ENCODE measurements around the gene DPP6. TPM values are rescaled to one million over a fixed set of nuclear protein-coding genes. Genes with fewer than 3 reads are reported as not detected.
"Not testable (repeated sequence)": the region's sequence is repeated elsewhere in the genome, so short reads cannot be mapped to it uniquely, and the experiment has no call there.

The DPP6 gene
- total RNA-seq, 2 experiments from 2014 or later, result not detected

DNA sequence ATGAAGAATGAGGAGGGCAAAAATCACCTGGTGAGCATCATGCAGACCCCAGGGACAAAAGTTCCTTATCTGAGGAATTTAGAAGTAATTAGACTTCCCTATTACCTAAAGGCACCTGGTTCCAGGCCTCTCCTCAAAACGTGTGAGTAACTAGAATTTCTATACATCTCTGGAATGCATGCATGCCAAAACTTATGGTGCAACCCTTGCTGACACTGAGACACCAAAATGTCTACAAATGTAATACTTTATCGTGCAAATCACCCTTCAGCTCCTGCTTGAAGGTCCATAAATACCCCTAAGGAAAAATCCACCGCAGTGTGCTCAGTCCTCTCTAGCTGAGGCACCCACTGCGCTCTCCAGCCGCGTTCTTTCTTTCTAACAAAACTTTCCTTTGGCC lies 866.5 kb downstream of the DPP6 start:
- ChIA-PET CTCF (no interaction called here), POLR2A (no interaction called here)
- H3K4me1 Mint-ChIP-seq (ENCODE audit: low read depth), result peaks cover 3% of the 10 kb centered on the region
- Histone ChIP-seq H3K9me3 (ENCODE audit: control insufficient read depth in 1 of 2, insufficient read depth in 1 of 2, low read length in 2 of 2) (peaks cover 0 to 4% of the 10 kb centered on the region in 2 experiments), H3K36me3 (ENCODE audit: insufficient read depth, low read length) (no peaks in the 10 kb centered on the region), H3K27me3 (ENCODE audit: control insufficient read depth in 1 of 2, insufficient read depth in 2 of 2, low read length in 2 of 2) (peaks cover 0 to 10% of the 10 kb centered on the region in 2 experiments), H3K4me1 (ENCODE audit: insufficient read depth, low read length) (peaks cover 8% of the 10 kb centered on the region), H3K27ac (ENCODE audit: low read depth in 1 of 2, low read length in 2 of 2) (no peak overlapping the region), H3K4me3 (ENCODE audit: low read length) (no peak overlapping the region)
- H3K27ac Mint-ChIP-seq, result no peak overlapping the region
- intact Hi-C loops (cut with DNase I, micrococcal nuclease), result loop anchor here in 1 of 2 experiments (10.0 kb wide), 1 partner anchor 1556 kb away; no protein-coding TSS in a partner anchor
- DNase-seq (no peak), ATAC-seq (ENCODE audit: poor library complexity) (no peak)
- H3K4me3 Mint-ChIP-seq, result no peak overlapping the region
- TF ChIP-seq, protein P1, sequence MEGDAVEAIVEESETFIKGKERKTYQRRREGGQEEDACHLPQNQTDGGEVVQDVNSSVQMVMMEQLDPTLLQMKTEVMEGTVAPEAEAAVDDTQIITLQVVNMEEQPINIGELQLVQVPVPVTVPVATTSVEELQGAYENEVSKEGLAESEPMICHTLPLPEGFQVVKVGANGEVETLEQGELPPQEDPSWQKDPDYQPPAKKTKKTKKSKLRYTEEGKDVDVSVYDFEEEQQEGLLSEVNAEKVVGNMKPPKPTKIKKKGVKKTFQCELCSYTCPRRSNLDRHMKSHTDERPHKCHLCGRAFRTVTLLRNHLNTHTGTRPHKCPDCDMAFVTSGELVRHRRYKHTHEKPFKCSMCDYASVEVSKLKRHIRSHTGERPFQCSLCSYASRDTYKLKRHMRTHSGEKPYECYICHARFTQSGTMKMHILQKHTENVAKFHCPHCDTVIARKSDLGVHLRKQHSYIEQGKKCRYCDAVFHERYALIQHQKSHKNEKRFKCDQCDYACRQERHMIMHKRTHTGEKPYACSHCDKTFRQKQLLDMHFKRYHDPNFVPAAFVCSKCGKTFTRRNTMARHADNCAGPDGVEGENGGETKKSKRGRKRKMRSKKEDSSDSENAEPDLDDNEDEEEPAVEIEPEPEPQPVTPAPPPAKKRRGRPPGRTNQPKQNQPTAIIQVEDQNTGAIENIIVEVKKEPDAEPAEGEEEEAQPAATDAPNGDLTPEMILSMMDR (IDR thresholded peaks at IDR 0.05), result no peak
- no peaks in the 10 kb centered on the region for H3K36me3 Mint-ChIP-seq (ENCODE audit: low read depth)
- H3K27me3 Mint-ChIP-seq, result peaks cover 15% of the 10 kb centered on the region
- no peaks in the 10 kb centered on the region for H3K9me3 Mint-ChIP-seq

DNA sequence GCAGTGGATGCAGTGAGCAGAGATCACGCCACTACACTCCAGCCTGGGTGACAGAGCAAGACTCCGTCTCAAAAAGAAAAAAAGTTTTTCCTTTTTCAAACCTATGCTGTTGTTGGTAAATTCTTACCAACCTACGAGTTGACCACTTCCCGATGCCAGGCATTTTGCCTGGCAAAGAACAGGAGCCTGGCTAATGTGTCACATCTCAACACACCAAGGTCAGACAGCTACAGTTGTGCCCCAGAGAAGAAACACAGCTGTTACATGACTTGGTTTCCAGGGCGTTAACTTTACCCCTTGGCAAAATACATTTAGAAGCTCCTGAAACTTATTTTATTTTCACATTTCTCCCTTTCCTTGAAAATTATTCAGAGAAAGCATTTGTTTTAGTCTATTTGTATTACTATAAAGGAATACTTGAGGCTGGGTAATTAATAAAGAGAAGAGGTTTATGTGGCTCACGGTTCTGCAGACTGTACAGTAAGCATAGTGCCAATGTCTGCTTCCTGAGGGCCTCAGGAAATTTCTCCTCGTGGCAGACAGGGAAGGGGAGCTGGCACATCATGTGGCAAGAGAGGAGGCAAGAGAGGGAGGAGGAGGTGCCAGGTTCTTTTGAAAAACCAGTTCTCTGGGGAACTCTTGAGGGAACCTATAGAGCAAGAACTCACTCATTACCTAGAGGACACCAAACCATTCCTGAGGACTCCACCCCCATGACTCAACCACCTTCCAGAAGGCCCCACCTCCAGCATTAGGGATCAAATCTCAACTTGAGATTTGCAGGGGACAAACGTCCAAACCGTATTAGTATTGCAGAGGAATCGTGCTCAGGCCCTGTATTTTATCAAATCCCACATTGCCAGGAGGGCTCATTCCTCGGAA lies 867.4 kb downstream of the DPP6 start:
- Mint-ChIP-seq H3K4me1 (ENCODE audit: low read depth) (no peaks in the 10 kb centered on the region), H3K27me3 (peaks cover 12% of the 10 kb centered on the region), H3K36me3 (ENCODE audit: low read depth) (no peaks in the 10 kb centered on the region), H3K4me3 (no peak overlapping the region), H3K9me3 (no peaks in the 10 kb centered on the region), H3K27ac (no peak overlapping the region)
- Histone ChIP-seq H3K27ac (ENCODE audit: low read depth in 1 of 2, low read length in 2 of 2) (no peak overlapping the region), H3K9me3 (ENCODE audit: control insufficient read depth in 1 of 2, insufficient read depth in 1 of 2, low read length in 2 of 2) (peaks cover 0 to under 1% of the 10 kb centered on the region in 2 experiments), H3K4me3 (ENCODE audit: low read length) (no peak overlapping the region), H3K36me3 (ENCODE audit: insufficient read depth, low read length) (no peaks in the 10 kb centered on the region), H3K27me3 (ENCODE audit: control insufficient read depth in 1 of 2, insufficient read depth in 2 of 2, low read length in 2 of 2) (peaks cover 0 to 5% of the 10 kb centered on the region in 2 experiments), H3K4me1 (ENCODE audit: insufficient read depth, low read length) (no peaks in the 10 kb centered on the region)
- intact Hi-C loops (cut with DNase I, micrococcal nuclease), result loop anchor here (10.0 kb wide), 3 partner anchors 285 to 1555 kb away; no protein-coding TSS in a partner anchor
- no peak for ATAC-seq (ENCODE audit: poor library complexity)
- ChIA-PET POLR2A (no interaction called here), CTCF (no interaction called here)
- DNase-seq, result no peak
- TF ChIP-seq, protein P1 (IDR thresholded peaks at IDR 0.05), result no peak

DNA sequence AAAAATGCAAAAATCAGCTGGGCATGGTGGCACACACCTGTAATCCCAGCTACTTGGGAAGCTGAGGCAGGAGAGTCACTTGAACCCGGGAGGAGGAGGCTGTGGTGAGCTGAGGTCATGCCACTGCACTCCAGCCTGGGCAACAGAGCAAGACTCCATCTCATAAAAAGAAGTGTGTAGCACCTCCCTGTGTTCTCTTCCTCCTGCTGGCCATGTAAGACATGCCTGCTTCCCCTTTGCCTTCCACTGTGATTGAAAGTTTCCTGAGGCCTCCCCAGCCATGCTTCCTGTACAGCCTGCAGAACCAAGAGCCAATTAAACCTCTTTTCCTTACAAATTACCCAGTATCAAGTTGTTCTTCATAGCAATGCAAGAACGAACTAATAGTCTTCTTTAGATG lies 870.3 kb downstream of the DPP6 start:
- POLR2A ChIA-PET; H3K27me3 ChIP-seq (ENCODE audit: control insufficient read depth in 1 of 2, insufficient read depth in 2 of 2, low read length in 2 of 2); H3K4me1 ChIP-seq (ENCODE audit: insufficient read depth, low read length); H3K27ac ChIP-seq (ENCODE audit: low read depth in 1 of 2, low read length in 2 of 2); H3K36me3 ChIP-seq (ENCODE audit: insufficient read depth, low read length); H3K27ac Mint-ChIP-seq; DNase-seq; H3K4me3 ChIP-seq (ENCODE audit: low read length); H3K36me3 Mint-ChIP-seq (ENCODE audit: low read depth); H3K9me3 ChIP-seq (ENCODE audit: control insufficient read depth in 1 of 2, insufficient read depth in 1 of 2, low read length in 2 of 2); H3K4me3 Mint-ChIP-seq; H3K27me3 Mint-ChIP-seq; H3K9me3 Mint-ChIP-seq; H3K4me1 Mint-ChIP-seq (ENCODE audit: low read depth); ATAC-seq (ENCODE audit: poor library complexity): not testable (repeated sequence)
- intact Hi-C loops (cut with DNase I, micrococcal nuclease), result loop anchor here (10.0 kb wide), 2 partner anchors 282 to 812 kb away; no protein-coding TSS in a partner anchor
- CTCF ChIA-PET, result interaction anchor here (0.6 kb wide), 1 partner anchor 837 kb away, joined by 3 read pairs; no protein-coding TSS in a partner anchor

Data from CD4-positive, alpha-beta T cell (primary cell).